Hematopoietic multipotent progenitor cell treated with erythropoietin and hydrocortisone succinate and interleukin-3 and kit ligand, for 6 days (in vitro differentiated cells): ENCODE measurements around the gene GDF11.
"Not testable (repeated sequence)": the region's sequence is repeated elsewhere in the genome, so short reads cannot be mapped to it uniquely, and the experiment has no call there.

Experiments
- DNase-seq: peaks from one replicate; pipeline ENCODE4 v3.0.0-alpha.2; 2015

The GDF11 gene

DNA sequence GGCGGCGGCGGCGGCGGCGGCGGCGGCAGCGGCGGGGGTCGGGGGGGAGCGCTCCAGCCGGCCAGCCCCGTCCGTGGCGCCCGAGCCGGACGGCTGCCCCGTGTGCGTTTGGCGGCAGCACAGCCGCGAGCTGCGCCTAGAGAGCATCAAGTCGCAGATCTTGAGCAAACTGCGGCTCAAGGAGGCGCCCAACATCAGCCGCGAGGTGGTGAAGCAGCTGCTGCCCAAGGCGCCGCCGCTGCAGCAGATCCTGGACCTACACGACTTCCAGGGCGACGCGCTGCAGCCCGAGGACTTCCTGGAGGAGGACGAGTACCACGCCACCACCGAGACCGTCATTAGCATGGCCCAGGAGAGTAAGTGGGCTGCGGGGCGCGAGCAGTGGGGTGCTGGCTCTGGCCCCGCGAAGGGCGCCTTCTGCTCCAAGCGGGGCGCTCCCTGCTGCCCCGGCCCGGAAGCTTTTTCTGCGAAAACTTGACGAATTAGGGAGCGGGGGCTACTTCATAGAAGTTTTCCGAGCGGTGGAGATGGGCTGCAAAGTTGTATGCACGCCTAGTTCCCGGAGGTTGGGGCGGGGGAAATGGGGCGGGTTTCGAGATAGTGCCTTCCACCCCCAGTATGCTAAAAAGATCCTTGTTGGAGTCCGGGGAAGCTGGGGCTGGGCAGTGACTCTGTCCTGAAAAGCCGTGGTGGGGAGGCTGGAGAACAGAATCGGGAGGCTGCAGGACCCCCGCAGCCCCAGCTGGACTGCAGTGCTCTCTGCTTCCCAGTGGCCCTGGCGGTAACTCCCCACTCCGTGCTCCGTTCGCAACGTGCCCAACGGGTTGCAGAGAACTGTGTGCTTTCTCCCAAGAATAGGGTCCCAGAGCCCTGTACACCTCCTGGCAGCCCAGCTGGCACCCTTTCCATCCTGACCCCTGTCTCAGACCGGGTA lies 751 bp downstream of the GDF11 start:
- peak; percentile 79 for DNase-seq

DNA sequence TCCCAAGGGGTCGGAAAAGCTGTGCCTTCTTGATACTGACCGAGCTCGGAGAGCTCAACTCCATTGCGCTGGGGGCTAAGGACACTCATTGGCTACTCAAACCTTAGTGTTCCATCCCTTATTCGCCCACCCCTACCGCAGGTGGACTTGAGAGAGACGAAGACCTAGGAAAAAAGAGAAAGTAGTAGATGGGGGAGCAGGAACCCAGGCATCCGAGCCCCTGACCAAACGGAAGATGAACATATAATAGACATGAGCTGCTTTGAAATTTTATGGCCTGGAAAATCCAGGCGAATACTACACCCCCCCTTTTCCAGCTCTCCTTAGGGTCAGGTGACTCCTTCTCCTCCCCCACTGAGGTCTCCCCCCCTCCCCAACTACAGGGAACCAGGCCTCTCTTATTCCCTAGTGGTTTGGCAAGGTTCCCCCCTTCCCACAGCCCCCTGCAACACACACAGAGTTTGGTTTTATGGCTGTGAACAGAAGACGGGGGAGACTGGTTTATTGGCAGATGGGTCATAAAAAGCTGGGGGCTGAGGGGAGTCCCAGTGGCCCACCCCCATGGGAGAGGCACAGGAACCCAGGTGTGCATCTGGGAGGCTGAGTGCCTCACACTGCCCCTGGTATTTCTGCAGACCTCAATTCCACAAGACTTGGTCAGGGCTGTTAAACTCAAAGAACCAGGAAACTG lies 1.6 kb downstream of the GDF11 start:
- DNase-seq, result no peak

DNA sequence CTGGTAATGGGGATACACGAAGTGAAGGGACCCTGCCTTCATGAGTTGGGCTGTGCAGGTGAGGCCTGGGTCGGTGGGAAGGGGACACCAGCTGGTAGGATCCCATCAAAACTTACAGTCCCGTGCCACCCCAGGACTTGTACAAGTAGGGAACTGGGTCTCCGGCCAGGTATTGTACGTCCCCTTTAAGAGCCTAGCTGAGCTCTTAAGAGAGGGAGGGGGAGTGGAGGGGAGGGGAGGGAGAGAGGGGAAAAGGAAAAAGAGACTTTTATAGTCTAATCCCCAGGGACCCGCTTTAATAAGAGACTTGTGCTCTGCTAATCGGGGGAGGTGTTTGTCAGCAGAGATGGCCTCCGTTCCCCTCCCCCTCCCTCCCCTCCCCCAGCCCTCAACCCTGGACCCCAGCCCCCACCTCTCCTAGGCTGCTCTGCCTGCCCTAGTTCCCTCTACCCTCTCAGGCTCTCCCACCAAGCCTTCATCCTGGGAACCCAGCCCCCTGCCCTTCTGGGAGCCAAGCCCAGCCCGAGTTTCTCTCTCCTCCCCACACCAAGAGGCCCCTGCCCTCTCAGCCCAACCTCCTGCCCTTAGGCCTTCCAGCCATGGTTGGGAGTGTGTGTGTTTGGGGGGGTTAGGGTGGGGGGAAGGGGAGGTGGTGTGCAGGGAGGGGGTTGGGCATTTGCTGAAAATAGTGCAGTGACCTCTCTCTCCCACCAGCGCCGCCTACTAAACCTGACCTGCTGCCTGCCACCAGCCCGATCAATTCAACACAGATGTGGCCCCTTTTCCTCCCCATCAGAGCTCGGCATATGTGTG lies 2.6 kb downstream of the GDF11 start:
- DNase-seq, result no peak

DNA sequence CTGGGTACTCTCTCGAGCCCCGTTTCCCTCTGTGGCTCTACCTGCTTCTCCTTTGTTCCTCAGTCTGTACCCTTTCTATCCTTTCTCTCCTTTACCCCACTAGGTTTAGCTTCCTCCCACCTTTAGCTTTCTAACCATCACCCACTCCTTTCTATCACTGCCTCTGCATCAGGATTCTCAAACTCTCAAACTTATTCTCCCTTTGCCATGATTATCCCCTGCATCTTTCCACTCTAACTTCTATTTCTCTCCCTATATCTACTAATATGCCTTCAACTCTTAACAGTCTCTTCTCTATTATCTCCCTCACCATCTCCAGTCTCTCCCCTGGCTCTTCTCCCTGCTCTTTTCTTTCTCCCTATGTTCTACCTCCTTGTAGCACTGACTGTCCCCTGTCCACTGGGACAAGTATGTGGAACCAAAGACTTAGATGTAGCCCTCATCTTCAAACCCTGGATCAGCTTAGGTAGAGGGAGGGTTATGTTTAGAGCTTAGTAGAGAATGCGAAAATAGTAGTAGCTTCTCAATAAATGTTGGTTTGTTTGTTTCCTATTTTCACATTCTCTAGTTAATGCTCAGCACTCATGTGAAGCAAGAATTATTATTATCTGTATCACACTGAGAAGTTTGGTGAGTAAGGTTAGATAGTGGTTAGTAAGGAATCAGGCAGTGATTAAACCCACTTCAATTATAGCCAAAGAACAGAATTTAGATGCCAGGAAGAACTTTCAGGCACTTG lies 3.4 kb downstream of the GDF11 start:
- no peak for DNase-seq

DNA sequence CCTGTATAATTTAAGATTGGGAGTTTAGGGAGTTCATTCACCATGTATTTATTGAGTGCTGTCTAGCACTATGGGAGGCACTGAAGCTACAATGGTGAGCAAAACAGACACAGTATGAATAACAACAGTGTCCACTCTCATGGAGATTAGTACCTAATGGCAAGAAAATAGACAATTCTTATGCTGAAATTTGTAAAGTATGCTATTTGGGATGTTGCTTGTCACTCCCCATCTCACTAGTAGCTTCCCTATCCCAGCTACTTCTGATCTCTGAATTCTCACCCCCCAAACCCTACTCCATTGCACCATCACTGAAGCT lies 4.0 kb downstream of the GDF11 start:
- DNase-seq, result no peak

DNA sequence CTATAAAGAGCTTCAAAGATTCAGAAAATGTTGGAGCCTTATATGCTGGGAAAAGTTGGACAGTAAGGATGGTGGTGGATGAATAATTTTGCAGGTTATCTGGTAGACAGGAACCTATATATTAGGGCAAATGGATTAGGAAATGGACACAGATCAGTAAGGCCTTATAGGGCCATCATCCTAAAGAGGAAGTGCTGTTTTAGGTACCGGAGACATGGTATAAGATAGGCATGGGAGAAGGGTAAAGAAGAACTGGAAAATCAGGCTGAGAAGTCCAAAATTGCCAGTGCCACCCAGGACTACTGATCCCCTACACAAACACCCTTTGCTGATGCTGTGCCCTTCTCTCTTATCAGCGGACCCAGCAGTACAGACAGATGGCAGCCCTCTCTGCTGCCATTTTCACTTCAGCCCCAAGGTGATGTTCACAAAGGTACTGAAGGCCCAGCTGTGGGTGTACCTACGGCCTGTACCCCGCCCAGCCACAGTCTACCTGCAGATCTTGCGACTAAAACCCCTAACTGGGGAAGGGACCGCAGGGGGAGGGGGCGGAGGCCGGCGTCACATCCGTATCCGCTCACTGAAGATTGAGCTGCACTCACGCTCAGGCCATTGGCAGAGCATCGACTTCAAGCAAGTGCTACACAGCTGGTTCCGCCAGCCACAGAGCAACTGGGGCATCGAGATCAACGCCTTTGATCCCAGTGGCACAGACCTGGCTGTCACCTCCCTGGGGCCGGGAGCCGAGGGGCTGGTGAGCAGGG lies 5.5 kb downstream of the GDF11 start:
- DNase-seq, result no peak

DNA sequence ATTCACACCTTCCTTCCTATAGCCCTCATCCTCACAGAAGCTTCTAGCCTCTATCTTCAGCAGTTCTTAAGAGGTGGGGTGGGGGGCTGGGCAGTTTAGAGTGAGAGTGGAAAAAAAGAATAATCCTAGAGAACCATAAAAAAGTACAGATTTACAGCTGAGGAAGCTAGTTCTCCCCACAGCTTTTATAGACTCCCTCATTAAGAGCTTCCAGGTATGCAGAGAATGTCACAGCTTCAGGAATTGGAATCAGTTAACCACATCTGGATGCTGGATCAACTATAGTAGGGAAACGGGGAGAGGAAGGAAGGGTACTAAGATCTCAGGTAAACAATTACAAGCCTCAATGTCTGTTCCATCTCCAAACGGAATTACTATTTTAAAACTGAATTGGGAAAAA lies 12.3 kb downstream of the GDF11 start:
- no peak for DNase-seq

DNA sequence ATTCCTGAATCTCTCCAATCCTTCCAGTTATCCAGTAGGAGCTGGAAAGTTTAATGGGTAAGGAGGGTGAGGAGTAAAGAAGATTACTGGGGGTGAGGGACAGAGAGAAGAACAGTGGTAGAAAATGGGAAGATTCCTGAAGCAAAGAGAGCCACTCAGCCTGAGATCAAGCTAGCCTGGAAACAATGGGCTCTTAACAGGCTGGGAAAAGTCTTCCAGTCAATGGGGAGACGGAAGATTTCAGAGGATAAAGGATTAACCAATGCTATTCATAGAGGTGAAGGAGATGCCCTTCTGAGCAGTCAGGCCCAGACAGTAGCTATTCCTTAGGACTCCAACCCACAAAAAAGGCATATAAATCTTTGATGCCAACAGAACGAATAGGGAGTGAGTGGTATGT lies 14.8 kb downstream of the GDF11 start:
- no peak for DNase-seq

DNA sequence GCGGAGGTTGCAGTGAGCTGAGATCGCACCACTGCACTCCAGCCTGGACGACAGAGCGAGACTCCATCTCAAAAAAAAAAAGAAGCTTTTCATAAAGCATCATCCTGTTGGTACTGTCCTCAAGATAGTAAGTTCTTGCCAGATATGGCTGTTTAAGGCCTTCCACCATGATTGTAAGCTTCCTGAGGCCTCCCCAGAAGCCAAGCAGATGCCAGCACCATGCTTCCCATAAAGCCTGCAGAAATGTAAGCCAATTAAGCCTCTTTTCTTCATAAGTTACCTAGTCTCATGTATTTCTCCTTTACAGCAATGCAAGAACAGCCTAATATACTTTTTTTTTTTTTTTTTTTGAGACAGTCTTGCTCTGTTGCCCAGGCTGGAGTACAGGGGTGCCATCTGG lies 15.7 kb downstream of the GDF11 start:
- not testable (repeated sequence) for DNase-seq

DNA sequence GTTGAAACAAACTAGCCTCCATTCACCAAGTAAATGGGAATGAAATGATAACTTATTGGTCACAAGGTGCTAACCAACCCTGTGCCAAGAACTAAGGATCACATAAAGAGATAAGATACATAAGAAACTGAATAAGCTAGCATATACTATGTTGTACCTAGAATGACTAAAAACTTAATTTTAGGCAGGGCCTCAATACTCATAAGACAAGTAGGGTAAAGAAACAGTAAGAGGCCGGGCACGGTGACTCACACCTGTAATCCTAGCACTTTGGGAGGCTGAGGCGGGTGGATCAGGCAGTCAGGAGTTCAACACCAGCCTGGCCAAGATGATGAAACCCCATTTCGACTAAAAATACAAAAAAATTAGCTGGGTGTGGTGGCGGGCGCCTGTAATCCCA lies 17.7 kb downstream of the GDF11 start:
- DNase-seq, result no peak

DNA sequence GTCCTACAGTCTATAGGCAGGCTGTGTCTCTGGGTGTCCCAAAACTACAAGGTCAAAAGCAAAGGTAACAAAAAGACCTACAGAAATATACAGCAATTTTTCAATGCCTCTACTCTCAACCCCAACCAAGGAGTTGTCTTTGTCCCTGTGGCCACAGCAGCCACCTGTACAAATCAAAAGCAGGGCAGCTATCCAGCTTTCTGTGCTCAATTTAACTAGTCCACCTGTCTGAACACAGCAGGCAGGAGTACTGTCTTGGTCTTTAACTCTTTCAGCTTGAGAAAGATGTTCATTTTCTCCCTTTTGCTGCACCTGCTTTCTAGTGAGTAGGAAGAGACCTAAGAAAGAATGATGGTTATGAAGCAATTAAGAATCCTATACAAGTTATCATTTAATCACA lies 19.7 kb downstream of the GDF11 start:
- no peak for DNase-seq

- DNase-seq, result no peak
Measured at GRCh38 chr12:55765736-55766290, 22.9 kb downstream of the GDF11 start.

DNA sequence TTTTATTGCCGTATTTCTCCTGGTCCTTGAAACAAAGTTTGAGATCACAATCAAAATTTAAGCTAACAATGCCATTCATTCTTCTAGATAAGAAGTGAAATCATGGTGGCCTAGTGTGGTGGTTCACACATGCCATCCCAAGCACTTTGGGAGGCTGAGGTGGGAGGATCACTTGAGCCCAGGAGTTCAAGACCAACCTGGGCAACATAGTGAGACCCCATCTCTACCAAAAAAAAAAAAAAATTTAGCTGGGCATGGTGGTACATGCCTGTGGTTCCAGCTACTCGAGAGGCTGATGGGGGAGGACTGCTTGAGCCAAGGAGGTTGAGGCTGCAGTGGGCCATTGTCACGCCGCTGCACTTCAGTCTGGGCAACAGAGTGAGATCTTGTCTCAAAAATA lies 24.2 kb downstream of the GDF11 start:
- DNase-seq, result no peak

DNA sequence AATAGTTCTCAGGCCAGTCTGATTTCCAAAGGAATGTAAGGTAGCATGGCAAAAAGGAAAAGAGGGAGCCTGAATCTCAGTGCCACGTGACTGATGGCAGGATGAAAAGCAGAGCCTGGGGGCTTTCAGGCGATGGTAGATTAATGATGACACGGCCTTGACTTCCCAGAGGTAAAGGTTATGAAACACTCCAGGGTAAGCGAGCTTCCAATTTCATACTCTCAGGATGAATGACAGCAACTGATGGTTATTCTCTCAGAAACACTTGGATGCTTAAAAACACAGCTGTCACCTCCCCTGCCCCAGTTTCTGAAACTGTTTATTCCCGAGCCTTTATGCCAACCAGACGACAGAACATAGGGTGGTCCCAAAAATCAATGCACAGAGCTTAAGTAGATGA lies 28.8 kb downstream of the GDF11 start:
- DNase-seq, result no peak

DNA sequence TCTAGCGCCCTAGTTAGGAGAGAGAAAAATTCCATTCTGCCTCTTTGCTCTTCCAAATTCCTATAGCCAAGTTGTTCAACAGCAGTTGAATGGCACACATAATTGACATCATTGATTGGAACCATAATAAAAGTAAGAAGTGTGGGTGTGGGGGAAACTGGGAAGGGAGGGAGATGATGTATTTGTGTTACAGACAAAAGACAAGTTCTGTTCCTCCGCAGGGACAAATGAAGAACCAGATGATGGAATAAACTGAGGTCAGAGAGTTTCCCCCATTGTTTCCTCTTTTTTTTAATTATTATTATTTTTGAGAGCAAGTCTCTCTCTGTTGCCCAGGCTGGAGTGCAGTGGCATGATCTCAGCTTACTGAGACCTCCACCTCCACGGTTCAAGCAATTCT lies 34.9 kb downstream of the GDF11 start:
- DNase-seq, result no peak

GRCh38 chr12:55780685-55781084 lies 37.8 kb downstream of the GDF11 start:
- peak; percentile 73 for DNase-seq

- DNase-seq, result no peak
Measured at GRCh38 chr12:55788546-55788945, 45.6 kb downstream of the GDF11 start.

- no peak for DNase-seq
Measured at GRCh38 chr12:55789171-55789570, 46.2 kb downstream of the GDF11 start.

DNA sequence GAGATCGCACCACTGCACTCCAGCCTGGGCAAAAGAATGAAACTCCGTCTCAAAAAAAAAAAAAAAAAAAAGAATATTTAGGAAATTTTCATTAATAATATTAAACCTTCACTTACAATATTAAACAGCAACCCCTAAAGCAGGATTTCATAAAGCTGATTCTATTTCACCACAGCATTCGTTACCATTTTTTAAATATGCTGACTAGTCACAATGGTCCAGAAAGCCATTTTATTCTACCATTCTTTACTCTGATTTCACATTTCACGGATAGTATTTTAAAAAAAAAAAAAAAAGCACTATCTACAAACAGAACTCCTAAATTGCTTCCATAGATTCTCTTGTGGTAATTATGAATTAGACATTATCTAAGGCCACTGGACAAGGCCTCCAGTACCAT lies 47.0 kb downstream of the GDF11 start:
- no peak for DNase-seq

DNA sequence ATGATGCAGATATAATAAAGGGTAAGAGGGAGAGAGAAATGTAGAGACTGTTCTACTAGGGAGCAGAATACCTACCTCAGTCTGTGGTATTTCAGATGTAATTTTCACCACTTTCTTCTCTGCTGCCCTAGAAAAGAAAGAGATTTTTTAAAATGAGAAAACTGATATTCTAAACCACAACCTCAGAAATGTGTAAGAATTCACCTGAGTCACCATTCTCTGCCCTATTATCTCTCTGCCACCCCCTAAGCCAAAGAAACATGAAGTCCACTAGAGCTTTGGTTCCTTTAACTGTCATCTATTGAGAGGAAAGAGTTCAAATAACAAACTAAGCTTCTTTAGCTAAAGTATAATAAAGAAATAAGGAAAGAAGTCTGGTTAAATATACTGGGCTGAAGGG lies 53.0 kb downstream of the GDF11 start:
- DNase-seq, result no peak

GRCh38 chr12:55797068-55797467 lies 54.1 kb downstream of the GDF11 start:
- peak; percentile 84 for DNase-seq

GRCh38 chr12:55797550-55797949 lies 54.6 kb downstream of the GDF11 start:
- DNase-seq, result no peak
